ENCODE results near the gene SLC25A27.

SLC25A27 gene

GRCh38 chr6:46651816-46652215 lies 959 bp upstream of the SLC25A27 start:
- DNase-seq (ENCODE audit: low spot score): no peak

DNA sequence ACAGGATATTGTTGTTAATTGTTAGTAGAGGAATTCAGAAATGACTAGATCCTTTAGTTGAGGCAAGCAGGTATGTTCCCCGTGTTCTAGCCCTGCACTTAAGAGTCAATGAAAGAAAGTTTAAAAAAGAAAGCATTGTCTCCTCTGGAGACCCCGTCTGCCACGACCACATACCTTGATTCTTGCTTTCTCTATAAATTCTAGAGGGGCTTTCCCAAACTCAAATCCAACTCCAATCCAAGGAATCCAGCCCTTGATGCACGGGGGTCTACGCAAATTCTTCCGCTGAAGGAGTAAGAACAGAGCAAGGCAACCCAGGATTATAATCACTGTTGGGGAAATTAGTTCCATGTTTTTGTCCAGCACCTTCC lies 558 bp upstream of the SLC25A27 start:
- peak; percentile 4 for DNase-seq (ENCODE audit: low spot score)

GRCh38 chr6:46653439-46654195 lies 842 bp downstream of the SLC25A27 start:
- DNase-seq (ENCODE audit: low spot score): peak; percentile 8

DNA sequence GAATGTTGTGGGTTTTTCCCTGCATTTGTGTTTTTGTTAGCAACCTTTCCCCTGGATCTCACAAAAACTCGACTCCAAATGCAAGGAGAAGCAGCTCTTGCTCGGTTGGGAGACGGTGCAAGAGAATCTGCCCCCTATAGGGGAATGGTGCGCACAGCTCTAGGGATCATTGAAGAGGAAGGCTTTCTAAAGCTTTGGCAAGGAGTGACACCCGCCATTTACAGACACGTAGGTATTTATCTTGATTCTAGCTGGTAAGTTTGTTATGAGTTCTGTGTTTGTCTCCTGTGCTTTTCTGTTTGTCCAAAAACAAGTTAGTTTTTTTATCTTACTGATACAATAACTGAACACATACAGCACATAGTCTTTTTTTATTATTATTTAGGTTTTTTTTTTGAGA lies 3.0 kb downstream of the SLC25A27 start:
- DNase-seq (ENCODE audit: low spot score): peak; percentile 23

GRCh38 chr6:46657642-46658041 lies 4.9 kb downstream of the SLC25A27 start:
- DNase-seq (ENCODE audit: low spot score): no peak

GRCh38 chr6:46661483-46661882 lies 8.7 kb downstream of the SLC25A27 start:
- DNase-seq (ENCODE audit: low spot score): peak; percentile 23

DNA sequence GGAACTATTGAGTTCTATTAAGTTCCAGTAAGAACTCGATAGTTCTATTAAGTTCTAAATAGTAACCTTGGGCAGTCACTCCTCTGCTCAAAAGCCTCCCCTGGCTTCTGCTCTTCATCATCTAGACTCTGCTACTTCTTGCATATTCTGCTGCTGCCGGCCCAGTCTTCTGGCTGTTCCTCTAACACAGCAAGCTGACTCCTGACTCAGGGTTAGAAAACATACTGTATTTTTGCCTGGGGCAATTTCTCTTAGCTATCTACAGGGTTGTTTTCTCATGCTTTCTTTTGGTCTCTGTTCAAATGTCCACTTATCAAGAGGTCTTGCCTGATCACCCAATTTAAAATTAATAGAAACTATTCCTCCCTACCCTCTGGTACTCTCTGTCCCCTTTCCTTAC lies 14.6 kb downstream of the SLC25A27 start:
- DNase-seq (ENCODE audit: low spot score): no peak

DNA sequence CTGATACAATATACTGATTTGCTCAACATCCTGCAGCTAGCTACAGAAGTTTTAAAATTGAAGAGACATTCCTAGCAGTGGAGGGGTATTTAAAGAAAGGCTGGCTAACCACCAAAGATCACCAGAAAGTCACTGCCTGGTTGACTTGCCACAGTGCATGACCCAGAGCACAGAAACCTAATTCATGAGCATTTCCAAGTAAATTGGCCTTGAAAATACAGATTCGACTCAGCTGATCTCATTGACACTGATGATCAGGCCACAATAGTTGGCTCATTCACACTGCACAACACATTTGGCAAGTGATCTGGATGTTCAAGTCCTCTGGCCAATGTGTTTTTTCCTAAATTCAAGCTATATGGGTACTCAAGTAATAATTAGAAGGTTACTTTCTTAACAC lies 21.6 kb downstream of the SLC25A27 start:
- peak; percentile 11 for DNase-seq (ENCODE audit: low spot score)

GRCh38 chr6:46676604-46677313 lies 24.0 kb downstream of the SLC25A27 start:
- DNase-seq (ENCODE audit: low spot score): no peak

DNA sequence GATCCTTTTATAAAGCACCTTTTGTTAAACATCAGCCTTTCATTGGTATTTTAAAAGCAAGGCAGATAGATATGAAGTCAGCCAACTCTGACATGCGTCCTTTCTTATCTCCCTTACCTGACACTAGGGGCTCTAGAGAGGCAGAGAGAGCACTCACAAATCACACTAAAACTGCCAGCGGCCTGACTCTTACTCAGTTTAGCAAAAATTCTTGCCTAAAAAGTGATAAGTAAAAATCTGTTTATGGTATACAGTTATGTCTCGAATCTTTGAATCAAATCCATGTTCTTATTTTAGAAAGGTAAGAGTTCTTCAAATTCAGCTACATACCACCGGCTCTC lies 24.5 kb downstream of the SLC25A27 start:
- no peak for DNase-seq (ENCODE audit: low spot score)

DNA sequence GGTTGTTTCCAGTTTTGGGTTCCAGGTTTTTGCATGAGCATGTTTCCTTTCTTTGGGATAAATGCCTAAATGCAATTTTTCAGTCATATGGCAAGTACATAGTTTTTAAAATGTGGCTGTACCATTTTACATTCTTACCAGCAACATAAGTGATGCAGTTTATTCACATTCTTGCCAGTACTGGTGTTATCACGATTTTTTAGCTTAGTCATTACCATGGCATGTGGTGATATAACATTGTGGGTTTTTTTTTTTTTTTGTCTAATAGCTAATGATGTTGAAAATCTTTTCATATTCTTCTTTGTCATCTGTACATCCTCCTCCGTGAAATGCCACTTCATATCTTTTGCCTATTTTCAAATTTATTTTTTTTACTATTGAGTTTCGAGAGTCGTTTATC lies 32.0 kb downstream of the SLC25A27 start:
- DNase-seq (ENCODE audit: low spot score): no peak

GRCh38 chr6:46687619-46688097 lies 34.9 kb downstream of the SLC25A27 start, which contains the start of gene TDRD6:
TDRD6 (plus strand) TSS chr6:46687885; CDS start chr6:46688129, 244 bp downstream.
- DNase-seq (ENCODE audit: low spot score): no peak

DNA sequence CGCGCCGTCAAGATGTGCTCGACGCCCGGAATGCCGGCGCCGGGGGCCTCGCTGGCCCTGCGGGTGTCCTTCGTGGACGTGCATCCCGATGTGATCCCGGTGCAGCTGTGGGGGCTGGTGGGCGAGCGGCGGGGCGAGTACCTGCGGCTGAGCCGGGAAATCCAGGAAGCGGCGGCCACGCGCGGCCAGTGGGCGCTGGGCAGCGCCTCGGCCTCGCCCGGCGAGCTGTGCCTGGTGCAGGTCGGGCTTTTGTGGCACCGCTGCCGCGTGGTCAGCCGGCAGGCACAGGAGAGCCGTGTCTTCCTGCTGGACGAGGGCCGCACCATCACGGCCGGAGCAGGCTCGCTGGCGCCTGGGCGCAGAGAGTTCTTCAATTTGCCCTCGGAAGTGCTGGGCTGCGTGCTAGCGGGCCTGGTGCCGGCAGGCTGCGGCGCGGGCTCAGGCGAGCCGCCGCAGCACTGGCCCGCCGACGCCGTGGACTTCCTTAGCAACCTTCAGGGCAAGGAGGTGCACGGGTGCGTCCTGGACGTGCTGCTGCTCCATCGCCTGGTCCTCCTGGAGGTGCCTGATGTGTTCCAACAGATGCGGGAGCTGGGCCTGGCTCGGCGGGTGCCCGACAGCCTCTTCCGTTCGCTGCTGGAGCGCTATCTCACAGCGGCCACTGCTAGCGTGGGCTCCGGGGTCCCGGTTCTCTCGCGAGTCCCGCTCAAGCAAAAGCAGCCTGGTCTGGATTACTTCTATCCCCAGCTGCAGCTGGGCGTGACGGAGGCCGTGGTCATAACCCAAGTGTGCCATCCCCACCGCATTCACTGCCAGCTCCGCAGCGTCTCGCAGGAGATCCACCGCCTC lies 35.6 kb downstream of the SLC25A27 start:
- DNase-seq (ENCODE audit: low spot score): no peak

- DNase-seq (ENCODE audit: low spot score): no peak
Observed at GRCh38 chr6:46688966-46689335, 36.2 kb downstream of the SLC25A27 start.

- no peak for DNase-seq (ENCODE audit: low spot score)
Observed at GRCh38 chr6:46689657-46690056, 36.9 kb downstream of the SLC25A27 start.

DNA sequence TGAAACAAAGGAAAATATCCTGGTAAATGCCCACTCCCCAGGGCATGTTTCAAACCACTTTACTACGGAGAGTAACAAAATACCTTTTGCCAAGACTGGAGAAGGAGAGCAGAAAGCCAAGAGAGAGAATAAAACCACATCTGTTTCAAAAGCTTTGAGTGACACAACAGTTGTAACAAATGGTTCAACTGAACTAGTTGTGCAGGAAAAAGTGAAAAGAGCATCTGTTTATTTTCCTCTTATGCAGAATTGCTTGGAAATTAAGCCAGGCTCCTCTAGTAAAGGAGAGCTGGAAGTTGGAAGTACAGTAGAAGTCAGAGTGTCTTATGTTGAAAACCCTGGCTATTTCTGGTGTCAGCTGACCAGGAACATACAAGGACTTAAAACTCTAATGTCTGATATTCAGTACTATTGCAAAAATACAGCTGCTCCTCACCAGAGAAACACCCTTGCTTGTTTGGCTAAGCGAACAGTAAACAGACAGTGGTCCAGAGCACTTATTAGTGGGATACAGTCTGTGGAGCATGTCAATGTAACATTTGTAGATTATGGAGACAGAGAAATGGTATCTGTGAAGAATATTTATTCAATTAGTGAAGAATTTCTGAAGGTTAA lies 37.5 kb downstream of the SLC25A27 start:
- DNase-seq (ENCODE audit: low spot score): no peak

DNA sequence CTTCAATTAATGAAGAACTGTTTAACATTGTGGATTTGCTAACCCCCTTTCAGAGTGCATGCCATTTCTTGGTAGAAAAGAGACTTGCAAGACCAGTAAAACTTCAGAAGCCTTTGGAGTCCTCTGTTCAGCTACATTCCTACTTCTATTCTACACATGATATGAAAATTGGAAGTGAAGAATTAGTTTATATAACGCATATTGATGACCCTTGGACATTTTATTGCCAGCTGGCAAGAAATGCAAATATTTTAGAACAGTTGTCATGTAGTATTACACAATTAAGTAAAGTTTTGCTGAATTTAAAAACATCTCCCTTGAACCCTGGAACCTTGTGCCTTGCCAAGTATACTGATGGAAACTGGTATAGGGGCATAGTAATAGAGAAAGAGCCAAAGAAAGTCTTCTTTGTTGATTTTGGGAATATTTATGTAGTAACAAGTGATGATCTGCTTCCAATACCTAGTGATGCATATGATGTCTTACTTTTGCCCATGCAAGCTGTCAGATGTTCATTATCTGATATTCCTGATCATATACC lies 38.2 kb downstream of the SLC25A27 start:
- no peak for DNase-seq (ENCODE audit: low spot score)

DNA sequence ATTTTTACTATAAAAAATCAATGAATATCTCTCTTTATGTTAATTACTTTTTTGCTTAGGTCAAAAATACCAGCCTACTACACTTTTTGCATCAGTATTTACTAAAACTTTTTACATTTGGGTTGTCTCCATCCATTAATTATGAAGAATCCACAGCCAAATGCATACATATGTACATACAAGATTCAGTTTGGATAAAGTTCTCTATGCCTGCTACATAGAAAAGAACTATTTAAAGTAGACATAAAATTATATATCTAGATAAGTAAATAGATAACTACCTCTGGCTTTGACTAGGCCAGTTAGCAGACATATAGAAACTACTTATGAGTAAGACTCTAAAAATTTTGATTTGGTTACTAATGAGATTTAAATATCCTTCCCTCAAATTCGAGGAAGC lies 47.2 kb downstream of the SLC25A27 start:
- no peak for DNase-seq (ENCODE audit: low spot score)

GRCh38 chr6:46704562-46704961 lies 51.8 kb downstream of the SLC25A27 start:
- DNase-seq (ENCODE audit: low spot score): peak; percentile 27

DNA sequence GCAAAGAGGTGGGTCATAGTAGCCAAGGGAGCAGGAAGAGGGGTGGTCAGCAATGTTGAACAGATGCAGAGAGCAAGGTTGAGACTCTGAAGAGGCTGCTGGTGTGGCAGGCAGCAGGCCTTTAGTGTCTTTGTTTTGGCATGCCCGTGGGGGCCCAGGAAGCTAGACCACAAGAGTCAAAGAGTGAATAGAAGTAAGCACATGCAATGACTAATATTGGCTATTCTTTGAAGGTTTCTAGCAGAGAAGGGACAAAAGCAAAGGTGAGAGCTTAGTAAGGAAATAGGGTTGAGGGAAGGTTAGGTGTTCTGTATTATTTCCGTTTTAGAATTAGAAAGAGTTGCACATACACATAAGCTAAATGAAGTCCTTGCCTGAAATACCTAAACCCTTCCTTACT lies 53.7 kb downstream of the SLC25A27 start:
- no peak for DNase-seq (ENCODE audit: low spot score)

GRCh38 chr6:46711491-46711890 lies 58.7 kb downstream of the SLC25A27 start:
- no peak for DNase-seq (ENCODE audit: low spot score)

- no peak for DNase-seq (ENCODE audit: low spot score)
Observed at GRCh38 chr6:46715141-46715540, 62.4 kb downstream of the SLC25A27 start.

Measured in putamen (tissue), 1 donor.